ENCODE results near the gene CPVL.

DNA sequence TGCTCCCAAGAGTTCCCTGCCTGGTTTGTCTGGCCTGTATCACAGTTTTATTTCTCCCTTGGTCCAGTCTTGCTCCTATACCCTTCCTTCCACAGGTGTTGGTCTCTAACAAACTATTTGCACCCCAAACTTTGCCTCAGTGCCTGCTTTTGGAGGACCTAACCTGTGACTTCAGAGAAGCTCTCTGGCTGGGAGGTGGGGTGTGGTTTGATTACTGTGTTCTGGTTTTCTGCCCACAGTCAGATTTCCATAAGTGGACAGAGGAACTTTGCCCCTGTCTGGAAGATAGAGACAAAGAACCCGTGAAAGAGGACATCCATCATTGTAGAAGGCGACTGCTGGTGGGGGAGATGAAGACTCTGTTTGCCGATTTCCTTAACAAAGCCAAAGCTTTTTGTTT, 132.4 kb downstream of the CPVL start:
- TF ChIP-seq CTCF (IDR thresholded peaks at IDR 0.05), result no peak
- no peak for TF ChIP-seq POLR2A (IDR thresholded peaks at IDR 0.05)

Data from body of pancreas (tissue), 4 donors.